ENCODE measurements around the gene IREB2. TPM values are rescaled to one million over a fixed set of nuclear protein-coding genes. Genes with fewer than 3 reads are reported as not detected.

Gene IREB2
- total and polyA plus RNA-seq, 2 of the 13 experiments (the other 11 are each of a cell fraction or from before 2014, with no cell fraction given), result 24.2 to 30.4 TPM

DNA sequence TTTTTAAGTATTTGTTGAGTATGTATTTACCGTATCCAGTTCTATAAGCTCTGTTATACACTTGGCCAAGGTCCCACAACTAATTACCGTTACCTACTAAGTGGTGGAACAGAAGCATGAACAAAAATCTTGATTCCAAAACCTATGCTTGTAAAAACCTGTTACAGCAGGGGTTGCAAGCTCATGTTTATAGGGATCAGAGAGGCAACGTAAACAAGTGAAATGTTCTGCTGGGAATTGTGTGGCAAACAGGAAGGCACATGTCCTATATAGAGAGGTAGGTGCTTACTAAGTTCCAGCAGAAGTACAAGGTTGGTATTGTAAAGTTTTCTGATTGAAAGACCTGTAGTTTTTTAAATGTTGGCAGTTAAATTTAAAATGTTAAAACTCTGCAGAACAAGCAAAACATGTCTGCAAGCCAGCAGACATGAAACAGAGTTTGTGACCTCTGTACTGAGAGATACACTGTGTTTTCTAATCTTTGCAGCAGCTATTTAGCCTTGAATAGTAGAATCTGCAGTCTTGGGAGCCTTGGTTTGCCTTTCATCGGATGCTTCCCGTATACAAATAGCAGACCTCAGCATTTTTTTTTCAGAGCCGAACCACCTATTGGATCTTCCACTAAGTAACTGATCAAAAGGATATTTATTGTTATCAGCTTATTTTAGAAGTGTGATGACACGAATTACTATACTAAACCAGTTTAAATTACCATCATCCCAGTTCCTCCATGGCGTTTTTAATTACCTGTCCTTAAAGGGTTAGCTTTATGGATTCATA, 11.4 kb downstream of the IREB2 start (continued):
- peak; percentile 95 to 98 for TF ChIP-seq MAFK (conservative IDR thresholded peaks at IDR 0.05 in 1 of 2, IDR thresholded peaks at IDR 0.05 in 1 of 2; ENCODE audit: low read length in 2 of 2)
- TF ChIP-seq ZC3H4 (CRISPR knock-in tag; IDR thresholded peaks at IDR 0.05; ENCODE audit: borderline replicate concordance), result no peak
- TF ChIP-seq, protein P1, sequence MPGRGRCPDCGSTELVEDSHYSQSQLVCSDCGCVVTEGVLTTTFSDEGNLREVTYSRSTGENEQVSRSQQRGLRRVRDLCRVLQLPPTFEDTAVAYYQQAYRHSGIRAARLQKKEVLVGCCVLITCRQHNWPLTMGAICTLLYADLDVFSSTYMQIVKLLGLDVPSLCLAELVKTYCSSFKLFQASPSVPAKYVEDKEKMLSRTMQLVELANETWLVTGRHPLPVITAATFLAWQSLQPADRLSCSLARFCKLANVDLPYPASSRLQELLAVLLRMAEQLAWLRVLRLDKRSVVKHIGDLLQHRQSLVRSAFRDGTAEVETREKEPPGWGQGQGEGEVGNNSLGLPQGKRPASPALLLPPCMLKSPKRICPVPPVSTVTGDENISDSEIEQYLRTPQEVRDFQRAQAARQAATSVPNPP (CRISPR knock-in tag; IDR thresholded peaks at IDR 0.05), result no peak
- TF ChIP-seq HNRNPH1 (optimal IDR thresholded peaks at IDR 0.05; ENCODE audit: low read depth, low read length), result no peak
- TF ChIP-seq, protein P2, sequence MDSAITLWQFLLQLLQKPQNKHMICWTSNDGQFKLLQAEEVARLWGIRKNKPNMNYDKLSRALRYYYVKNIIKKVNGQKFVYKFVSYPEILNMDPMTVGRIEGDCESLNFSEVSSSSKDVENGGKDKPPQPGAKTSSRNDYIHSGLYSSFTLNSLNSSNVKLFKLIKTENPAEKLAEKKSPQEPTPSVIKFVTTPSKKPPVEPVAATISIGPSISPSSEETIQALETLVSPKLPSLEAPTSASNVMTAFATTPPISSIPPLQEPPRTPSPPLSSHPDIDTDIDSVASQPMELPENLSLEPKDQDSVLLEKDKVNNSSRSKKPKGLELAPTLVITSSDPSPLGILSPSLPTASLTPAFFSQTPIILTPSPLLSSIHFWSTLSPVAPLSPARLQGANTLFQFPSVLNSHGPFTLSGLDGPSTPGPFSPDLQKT (CRISPR knock-in tag; IDR thresholded peaks at IDR 0.05; ENCODE audit: borderline replicate concordance), result no peak

DNA sequence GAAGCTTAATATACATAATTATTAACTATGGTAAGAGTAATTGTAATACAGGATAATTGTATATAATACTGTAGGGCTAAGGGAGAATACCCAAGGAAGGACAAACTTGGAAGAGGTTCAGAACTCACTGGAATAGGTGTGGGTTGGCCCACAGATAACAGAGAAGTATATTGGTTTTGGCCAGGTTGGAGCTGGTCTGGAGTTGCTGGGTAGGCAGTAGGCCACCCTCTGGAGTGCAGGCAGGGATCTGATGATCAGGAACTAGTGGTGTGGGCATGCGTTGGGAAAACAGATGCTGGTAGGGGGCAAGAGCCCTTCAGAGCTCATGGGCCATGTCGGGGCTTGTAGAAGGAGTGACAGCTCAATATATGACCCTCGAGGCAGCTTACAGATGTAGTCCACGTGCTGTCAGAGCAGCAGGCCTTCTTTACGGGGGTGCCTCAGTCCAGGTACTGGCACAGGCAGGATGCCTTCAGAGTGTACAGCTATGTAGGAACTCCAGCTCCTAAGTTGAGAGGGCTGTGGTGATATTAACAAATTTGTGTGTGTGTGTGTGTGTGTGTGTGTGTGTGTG, 12.4 kb downstream of the IREB2 start:
- Histone ChIP-seq H3K36me3 (replicated peaks in 1 of 2; ENCODE audit: control insufficient read depth in 1 of 2, insufficient read depth in 2 of 2, low read length in 2 of 2) (peaks cover 12 to 27% of the 10 kb centered on the region in 2 experiments), H3K79me2 (ENCODE audit: insufficient read depth, low read length) (peaks cover 96% of the 10 kb centered on the region), H3K4me2 (ENCODE audit: low read depth, low read length) (no peak overlapping the region), H4K20me1 (ENCODE audit: insufficient read depth, low read length) (peaks cover 22% of the 10 kb centered on the region), H3K4me3 (replicated peaks in 1 of 3; ENCODE audit: insufficient read depth in 1 of 3, low read depth in 2 of 3, low read length in 3 of 3) (no peak overlapping the region), H3K4me1 (ENCODE audit: insufficient read depth, low read length) (peaks cover 56% of the 10 kb centered on the region), H2AFZ (ENCODE audit: low read length) (no peak overlapping the region), H3K27me3 (ENCODE audit: control insufficient read depth in 1 of 2, insufficient read depth in 2 of 2, low read length in 2 of 2) (no peaks in the 10 kb centered on the region), H3K9me3 (ENCODE audit: low read length) (no peaks in the 10 kb centered on the region), H3K9ac (ENCODE audit: insufficient read depth, low read depth, low read length) (no peak overlapping the region), H3K27ac (ENCODE audit: extremely low read length, insufficient read depth, low read length) (no peak overlapping the region)
- intact Hi-C loops (cut with micrococcal nuclease; ENCODE audit: unreplicated experiment), result no loop called here
- ChIA-PET POLR2A (interaction anchor here (1.2 kb wide), 1 partner anchor 12 kb away, joined by 7 read pairs; the partner anchor contains the start of gene IREB2), CTCF (ENCODE audit: low intra/inter-chr PET ratio, low total read pairs) (no interaction called here)
- ATAC-seq (no peak), DNase-seq (ENCODE audit: low spot score) (no peak), FAIRE-seq (no peak)
- in situ Hi-C loops (cut with HindIII; ENCODE audit: extremely low pct_ligation_motif_present, low pct_unique_long_range_greater_than_20kb), result no loop called here
- no TSS peak for BruUV-seq (replicated peaks)
- WGBS (ENCODE audit: low lambda C conversion rate), result 86% methylated on average over 5 of the region's 5 CpGs
- TF ChIP-seq ZNF446 (CRISPR knock-in tag; IDR thresholded peaks at IDR 0.05), result no peak
- TF ChIP-seq ZNF556 (CRISPR knock-in tag; IDR thresholded peaks at IDR 0.05; ENCODE audit: borderline replicate concordance), result no peak
- TF ChIP-seq ZFP82 (CRISPR knock-in tag; IDR thresholded peaks at IDR 0.05; ENCODE audit: borderline replicate concordance), result no peak
- no peak for TF ChIP-seq ZMYM4 (CRISPR knock-in tag; IDR thresholded peaks at IDR 0.05)
- no peak for TF ChIP-seq ZNF205 (CRISPR knock-in tag; IDR thresholded peaks at IDR 0.05)
- no peak for TF ChIP-seq TAF1 (CRISPR knock-in tag; IDR thresholded peaks at IDR 0.05)

All from HepG2 (cell line).